Right renal cortex interstitium (tissue), 3 donors: ENCODE results near the gene TMPRSS7. TPM values are rescaled to one million over a fixed set of nuclear protein-coding genes. Genes with fewer than 3 reads are reported as not detected.
"Not testable (repeated sequence)": the region's sequence is repeated elsewhere in the genome, so short reads cannot be mapped to it uniquely, and the experiment has no call there.

ENCODE experiments used
- DNase-seq, 3 donors: peaks; one replicate each; pipeline ENCODE4 v3.0.0-alpha.2; 2013; ENCODE audit warnings: low read depth in 3 of 3, low spot score in 2 of 3
- polyA plus RNA-seq, 3 donors: library from polyadenylated mRNA; unstranded; fragments of 120-200 nt; gene quantifications; one replicate each; pipeline ENCODE4 v1.2.1, GENCODE V29; 2013; ENCODE audit not compliant: insufficient read length in 3 of 3

TMPRSS7 gene
- polyA plus RNA-seq, 3 donors = not detected

GRCh38 chr3:112012205-112012992, 22.1 kb upstream of the TMPRSS7 start:
- DNase-seq = no peak

- peak in 1 of 3 donors; percentile 64 for DNase-seq
Measured at GRCh38 chr3:112013058-112013783, 21.3 kb upstream of the TMPRSS7 start.

GRCh38 chr3:112013784-112014143, 20.8 kb upstream of the TMPRSS7 start:
- no peak for DNase-seq

GRCh38 chr3:112017091-112017490, 17.4 kb upstream of the TMPRSS7 start:
- no peak for DNase-seq

GRCh38 chr3:112018712-112019111, 15.8 kb upstream of the TMPRSS7 start:
- no peak for DNase-seq

- DNase-seq = no peak
Measured at GRCh38 chr3:112019716-112020115, 14.8 kb upstream of the TMPRSS7 start.

- no peak for DNase-seq
Measured at GRCh38 chr3:112020674-112021085, 13.9 kb upstream of the TMPRSS7 start.

GRCh38 chr3:112027142-112027541, 7.4 kb upstream of the TMPRSS7 start:
- no peak for DNase-seq

- DNase-seq = no peak
Measured at GRCh38 chr3:112027826-112028225, 6.7 kb upstream of the TMPRSS7 start.

GRCh38 chr3:112030901-112031300, 3.6 kb upstream of the TMPRSS7 start:
- DNase-seq = no peak

GRCh38 chr3:112032098-112032731, 2.3 kb upstream of the TMPRSS7 start:
- DNase-seq = no peak

- DNase-seq = no peak
Measured at GRCh38 chr3:112035241-112035640, 705 bp downstream of the TMPRSS7 start.

- DNase-seq = not testable (repeated sequence)
Measured at GRCh38 chr3:112037194-112037593, 2.7 kb downstream of the TMPRSS7 start.

GRCh38 chr3:112038863-112039262, 4.3 kb downstream of the TMPRSS7 start:
- DNase-seq = no peak

GRCh38 chr3:112041321-112041720, 6.8 kb downstream of the TMPRSS7 start:
- DNase-seq = no peak

- DNase-seq = no peak
Measured at GRCh38 chr3:112042842-112043280, 8.3 kb downstream of the TMPRSS7 start.

GRCh38 chr3:112043621-112044201, 9.2 kb downstream of the TMPRSS7 start:
- peak; percentile 24 to 41 (median 41) for DNase-seq

- DNase-seq = no peak
Measured at GRCh38 chr3:112046599-112046998, 12.1 kb downstream of the TMPRSS7 start.

- no peak for DNase-seq
Measured at GRCh38 chr3:112047264-112047663, 12.7 kb downstream of the TMPRSS7 start.

- no peak for DNase-seq
Measured at GRCh38 chr3:112048911-112049310, 14.4 kb downstream of the TMPRSS7 start.

GRCh38 chr3:112053229-112053628, 18.7 kb downstream of the TMPRSS7 start:
- no peak for DNase-seq
